RKO (cell line): ENCODE results near the gene ECPAS.
A peak's percentile ranks its signal among the peaks of the same experiment; 100 is the strongest.
"Not testable (repeated sequence)": the region's sequence is repeated elsewhere in the genome, so short reads cannot be mapped to it uniquely, and the experiment has no call there.

Experiments used
- DNase-seq: peaks from one replicate; pipeline ENCODE4 v3.0.0-alpha.2; 2016; ENCODE audit warnings: low spot score

Gene ECPAS

DNA sequence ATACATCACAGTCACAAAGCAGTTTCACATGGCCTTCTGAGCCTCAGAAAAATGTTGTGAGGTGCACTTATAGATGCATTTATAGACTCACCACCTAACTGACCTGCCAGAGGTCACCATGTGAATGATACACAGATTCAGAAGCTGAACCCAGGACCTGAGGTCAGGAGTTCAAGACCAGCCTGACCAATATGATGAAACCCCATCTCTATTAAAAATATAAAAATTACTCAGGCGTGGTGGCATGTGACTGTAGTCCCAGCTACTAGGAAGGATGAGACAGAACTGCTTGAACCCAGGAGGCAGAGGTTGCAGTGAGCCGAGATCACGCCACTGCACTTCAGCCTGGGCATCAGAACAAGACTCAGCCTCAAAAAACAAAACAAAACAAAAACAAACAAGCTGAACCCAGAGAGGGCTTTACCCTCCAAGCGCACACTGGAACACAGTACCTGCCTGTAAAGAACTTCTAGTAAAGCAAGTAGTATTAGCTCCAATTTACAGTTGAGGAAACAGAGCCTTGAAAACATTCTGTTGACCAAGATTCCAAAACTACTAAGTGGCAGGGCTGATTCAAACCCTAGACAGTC, 16.3 kb downstream of the ECPAS start:
- DNase-seq = no peak

DNA sequence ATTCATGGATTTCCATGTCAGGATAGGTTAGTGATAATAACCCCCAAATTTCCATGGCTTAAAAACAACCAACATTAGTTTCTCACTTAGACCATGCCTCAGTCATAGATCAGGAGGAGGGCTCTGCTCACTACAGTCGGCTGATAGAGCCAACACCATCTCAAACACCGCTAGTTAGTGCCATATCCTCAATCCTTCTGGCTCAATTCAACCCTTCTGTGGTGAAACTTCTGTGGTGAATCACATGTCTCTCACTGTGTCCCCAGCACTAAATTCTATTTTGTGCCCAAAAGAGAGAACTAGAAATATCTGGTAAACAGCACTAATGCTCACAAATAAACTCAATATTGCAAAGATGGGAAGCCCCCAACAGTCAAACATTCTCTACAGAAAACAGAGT, 21.1 kb downstream of the ECPAS start:
- DNase-seq = no peak

DNA sequence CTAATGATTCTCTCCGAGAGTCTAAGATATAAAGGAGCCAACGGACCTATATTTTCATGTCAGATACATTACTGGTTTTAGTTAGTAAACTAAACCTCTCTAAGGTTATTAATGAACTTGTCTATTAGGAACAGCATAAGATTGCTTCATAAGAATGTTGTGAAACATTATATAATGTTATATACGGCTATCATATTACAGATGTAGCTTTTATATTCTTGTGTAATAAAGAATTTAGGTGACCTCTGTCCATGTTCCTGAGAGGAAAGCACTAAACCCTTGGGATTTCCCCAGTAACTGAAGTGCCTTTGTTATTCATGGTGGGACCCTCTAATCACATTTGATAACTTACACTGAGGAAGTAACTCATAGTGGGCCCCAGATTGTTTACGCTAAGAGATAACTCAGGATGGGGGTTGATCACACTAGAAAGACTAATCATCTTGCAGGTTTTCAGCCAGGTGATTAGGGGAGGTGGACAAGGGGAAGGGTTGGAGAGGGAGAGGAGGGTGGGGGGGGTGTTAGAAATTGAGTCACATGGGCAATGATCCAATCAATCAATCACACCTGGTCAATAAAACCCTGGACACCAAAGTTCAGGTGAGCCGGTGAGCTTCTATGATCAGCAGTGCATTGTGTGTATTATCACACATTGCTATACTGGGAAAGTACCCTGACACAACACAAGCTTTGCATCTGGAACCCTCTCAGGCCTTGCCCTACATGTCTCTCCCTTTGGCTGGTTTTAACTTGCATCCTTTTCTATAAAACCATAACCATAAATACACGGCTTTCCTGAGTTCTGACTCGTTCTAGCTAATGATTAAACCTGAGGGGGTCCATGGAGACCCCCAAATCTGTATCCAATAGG, 25.8 kb downstream of the ECPAS start:
- no peak for DNase-seq

- no peak for DNase-seq
Measured at GRCh38 chr9:111456529-111456928, 27.7 kb downstream of the ECPAS start.

GRCh38 chr9:111455638-111456037, 28.5 kb downstream of the ECPAS start:
- DNase-seq = no peak

DNA sequence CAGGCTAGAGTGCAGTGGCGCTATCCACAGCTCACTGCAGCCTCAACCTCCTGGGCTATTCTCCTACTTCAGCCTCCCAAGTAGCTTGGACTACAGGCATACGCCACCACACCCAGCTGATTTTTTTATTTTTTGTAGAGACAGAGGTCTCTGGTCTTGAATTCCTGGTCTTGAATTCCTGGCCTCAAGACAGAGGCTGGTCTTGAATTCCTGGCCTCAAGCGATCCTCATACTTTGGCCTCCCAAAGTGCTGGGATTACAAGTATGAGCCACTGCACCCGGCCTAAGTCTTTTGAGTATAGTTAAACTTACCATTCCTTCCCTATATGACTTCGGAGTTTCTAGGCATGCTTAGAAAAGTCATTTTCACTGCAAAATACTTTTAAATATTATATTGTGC, 29.4 kb downstream of the ECPAS start:
- DNase-seq = no peak

GRCh38 chr9:111451570-111451969, 32.6 kb downstream of the ECPAS start:
- DNase-seq = no peak

- no peak for DNase-seq
Measured at GRCh38 chr9:111450124-111450523, 34.1 kb downstream of the ECPAS start.

DNA sequence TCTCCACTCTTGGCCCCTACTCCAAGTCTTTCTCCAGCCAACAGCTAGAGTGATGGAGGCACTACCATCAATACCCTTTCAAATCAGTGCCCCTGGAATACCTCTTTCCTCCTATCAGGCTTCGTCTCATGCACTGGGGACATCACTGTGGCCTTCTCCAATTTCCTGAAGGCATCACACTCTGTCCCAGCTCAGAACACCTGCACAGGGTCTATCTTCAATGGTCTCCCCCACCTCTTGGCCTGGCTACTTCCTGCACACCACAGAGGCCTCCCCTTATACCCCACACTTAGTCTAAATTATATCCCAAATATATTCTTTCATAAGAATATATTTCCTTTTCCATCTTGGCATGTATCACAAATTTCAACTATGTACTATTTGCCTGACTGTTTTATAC, 34.5 kb downstream of the ECPAS start:
- DNase-seq = no peak

DNA sequence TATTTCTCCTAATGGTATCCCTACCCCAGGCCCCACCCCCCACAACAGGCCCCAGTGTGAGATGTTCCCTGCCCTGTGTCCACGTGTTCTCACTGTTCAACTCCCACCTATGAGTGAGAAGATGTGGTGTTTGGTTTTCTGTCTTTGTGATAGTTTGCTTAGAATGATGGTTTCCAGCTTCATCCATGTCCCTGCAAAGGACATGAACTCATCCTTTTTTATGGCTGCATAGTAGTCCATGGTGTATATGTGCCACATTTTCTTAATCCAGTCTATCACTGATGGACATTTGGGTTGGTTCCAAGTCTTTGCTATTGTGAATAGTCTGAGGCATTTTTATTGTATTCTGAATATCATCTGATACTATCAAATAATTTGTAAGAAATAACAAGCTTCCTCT, 38.4 kb downstream of the ECPAS start:
- not testable (repeated sequence) for DNase-seq

DNA sequence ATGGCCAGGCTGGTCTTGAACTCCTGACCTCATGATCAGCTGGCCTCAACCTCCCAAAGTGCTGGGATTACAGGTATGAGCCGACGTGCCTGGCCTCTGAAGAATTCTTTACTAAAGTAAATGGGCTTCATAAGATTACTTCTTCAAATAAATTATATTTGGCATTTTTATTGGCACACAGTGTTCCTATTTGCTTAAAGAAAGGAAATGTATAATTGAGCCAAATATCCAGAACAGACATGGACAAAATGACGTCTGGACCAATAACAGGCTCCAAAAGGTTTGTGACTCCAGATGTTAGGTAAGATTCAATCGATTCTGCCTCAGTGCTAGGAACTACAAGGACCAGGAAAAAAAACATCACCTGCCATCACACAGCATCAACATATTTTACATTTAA, 40.7 kb downstream of the ECPAS start:
- DNase-seq = no peak

DNA sequence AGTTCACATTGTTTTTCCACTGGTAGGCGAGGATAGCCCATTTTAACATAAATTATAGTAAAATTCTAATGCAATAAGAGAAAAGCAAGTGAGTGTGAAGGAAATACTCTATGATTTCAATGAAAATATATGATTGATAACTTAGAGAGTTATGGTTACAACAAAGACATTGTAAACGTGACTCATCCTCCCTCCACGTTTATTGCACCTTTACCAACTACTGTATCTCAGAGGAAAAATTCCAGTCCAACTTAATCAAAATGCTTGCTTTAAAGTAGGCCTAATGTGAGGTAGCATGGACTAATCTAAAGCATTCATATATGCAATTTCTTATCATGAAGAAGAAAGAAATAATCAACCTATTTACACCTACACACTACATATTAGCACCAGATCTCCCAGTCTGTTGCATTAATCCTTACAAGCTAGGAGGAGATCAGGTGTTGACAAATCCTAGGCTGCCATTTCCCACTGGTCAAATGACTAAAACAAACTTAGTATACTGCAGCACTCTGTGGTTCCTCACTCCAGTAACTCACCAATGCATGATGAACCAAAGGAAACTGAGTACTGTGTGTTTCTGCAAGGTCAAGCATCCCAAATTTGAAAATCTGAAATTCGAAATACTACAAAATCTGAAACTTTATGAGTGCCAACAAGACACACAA, 41.7 kb downstream of the ECPAS start:
- no peak for DNase-seq

DNA sequence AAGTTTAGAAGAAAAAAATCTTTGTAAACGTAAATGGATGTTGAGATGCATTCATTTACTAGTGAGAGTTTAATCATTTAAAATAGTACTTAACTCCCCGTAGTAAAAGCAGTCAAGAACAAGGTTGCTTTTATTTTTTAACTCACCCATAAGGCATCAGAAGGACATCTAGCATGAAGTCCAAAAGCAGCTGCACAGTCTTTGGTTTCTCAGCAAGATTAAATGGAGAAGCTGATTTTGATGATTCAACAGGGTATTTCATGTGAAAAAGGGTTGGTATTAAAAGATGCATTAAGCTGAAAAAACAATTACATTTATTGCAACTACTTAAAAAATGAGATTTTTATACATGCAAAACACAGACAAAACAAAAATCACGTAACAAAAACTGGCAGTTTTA, 44.0 kb downstream of the ECPAS start:
- no peak for DNase-seq

DNA sequence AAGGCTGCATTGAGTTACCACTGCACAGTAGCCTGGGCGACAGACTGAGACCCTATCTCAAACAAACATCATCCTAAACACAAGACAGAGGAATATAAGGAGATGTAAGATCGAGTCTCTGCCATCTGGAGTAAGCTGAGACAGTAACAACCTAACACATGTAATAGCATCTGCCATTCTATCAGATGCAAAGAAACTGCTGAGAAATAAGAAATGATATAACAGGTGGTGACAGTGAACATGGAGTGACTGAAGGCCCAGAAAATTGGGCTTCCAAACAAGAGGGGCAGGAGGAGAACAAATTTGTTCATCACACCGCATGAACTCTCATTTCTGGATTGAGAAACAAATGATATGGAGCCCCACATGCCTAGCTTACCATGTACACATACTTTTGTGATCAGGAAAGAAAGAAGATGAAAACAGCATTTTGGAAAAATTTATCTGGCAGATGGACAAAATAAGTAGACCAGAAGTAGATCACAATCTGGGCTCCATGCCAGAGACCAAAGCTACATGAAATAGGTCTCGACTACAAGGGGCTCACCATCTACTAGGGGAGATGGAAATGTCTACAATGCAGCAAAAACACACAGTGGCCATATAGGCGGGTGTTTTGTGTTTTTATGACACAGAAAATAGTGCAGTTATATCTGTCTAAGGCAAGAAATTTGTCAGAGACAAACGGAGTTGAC, 45.5 kb downstream of the ECPAS start:
- DNase-seq = no peak

- no peak for DNase-seq
Measured at GRCh38 chr9:111436571-111436970, 47.6 kb downstream of the ECPAS start.

DNA sequence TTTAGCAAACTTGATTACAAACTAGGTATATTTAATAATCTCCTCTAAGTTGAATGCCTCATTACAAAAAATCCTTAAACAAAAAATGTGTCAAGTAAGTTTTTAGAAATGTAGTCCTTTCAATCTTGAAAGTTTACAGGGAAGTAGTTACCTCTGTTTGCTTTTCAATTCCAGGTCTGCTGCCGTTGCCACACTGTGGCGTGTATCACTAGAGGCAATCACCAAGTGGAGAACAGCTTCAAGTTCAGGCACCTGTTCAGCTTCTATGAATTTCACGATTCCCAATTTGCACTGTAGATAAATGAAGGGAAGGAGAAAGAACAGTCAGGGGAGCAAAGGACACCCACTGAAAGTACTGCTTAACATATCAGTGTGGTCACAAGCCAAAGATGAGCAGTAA, 51.1 kb downstream of the ECPAS start:
- no peak for DNase-seq

- no peak for DNase-seq
Measured at GRCh38 chr9:111431684-111432083, 52.5 kb downstream of the ECPAS start.

GRCh38 chr9:111429175-111429574, 55.0 kb downstream of the ECPAS start:
- DNase-seq = peak; percentile 62

GRCh38 chr9:111427186-111427585, 57.0 kb downstream of the ECPAS start:
- DNase-seq = peak; percentile 85

DNA sequence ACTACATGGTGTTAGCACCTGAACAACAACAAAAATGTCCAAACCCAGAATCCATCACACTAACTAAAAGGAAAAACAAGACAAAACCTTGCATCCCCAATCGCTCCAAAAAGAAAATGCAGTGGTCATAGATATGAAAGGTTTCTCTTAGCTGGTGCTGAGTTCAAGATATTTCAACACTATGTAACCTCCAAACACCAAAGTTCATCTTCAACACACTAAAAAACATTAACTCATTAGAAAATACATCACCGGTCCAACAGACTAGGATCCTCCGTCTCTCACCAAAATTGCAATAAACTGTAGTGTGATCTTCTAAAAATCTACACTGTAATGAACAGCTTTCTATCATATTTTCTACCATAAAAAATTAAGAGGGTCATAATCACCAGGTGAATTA, 60.8 kb downstream of the ECPAS start:
- no peak for DNase-seq

DNA sequence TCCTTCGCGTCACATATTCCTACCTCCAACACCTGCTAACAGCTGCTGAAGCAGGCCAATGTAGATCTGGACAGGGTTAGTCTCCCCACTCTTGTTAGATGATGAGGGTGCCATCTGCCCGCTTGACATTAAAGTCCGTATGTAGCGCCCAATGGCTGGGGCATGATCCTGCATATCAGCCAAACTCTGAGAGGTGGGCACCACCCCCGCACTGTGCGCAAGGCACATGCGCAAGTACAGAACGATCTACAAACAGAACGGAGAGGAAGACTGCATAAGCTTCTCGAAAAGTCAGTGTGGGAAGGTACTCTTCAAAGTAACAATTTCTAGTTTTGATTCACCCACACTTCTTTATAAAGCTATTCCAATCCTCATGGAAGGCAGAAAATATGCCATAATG, 69.8 kb downstream of the ECPAS start:
- no peak for DNase-seq

DNA sequence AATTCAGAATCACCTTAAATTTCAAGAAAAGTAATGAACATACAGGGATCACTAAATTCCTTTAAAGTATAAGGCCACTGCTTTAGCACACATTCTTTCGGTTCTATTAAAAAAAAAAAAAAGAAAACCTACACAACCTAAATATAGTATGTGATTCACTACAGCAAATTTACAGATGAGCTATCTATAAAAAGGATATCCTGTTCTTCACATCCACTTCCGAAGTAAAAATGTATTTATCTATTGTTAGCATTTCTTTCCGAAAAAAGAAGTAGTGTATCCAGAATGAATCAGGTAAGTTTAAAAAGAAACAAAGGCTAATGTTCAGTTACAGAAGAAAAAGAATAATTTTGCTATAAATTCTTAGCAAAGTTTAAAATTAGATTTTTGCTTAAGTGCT, 70.2 kb downstream of the ECPAS start:
- no peak for DNase-seq

- peak; percentile 28 for DNase-seq
Measured at GRCh38 chr9:111412280-111412679, 71.9 kb downstream of the ECPAS start.
